K562 treated with DMSO at 1 percent for 24 hours (cell line): ENCODE results near the gene SYT15. TPM values are rescaled to one million over a fixed set of nuclear protein-coding genes. Genes with fewer than 3 reads are reported as not detected.

Experiments used
- total RNA-seq: library from RNA; unstranded; fragments of 300-600 nt; gene quantifications from 2 replicates; pipeline ENCODE4 v1.2.3, GENCODE V29; 2022; ENCODE audit warnings: low read depth; ENCODE audit not compliant: insufficient read depth

The SYT15 gene
- total RNA-seq: not detected in 2 replicates

DNA sequence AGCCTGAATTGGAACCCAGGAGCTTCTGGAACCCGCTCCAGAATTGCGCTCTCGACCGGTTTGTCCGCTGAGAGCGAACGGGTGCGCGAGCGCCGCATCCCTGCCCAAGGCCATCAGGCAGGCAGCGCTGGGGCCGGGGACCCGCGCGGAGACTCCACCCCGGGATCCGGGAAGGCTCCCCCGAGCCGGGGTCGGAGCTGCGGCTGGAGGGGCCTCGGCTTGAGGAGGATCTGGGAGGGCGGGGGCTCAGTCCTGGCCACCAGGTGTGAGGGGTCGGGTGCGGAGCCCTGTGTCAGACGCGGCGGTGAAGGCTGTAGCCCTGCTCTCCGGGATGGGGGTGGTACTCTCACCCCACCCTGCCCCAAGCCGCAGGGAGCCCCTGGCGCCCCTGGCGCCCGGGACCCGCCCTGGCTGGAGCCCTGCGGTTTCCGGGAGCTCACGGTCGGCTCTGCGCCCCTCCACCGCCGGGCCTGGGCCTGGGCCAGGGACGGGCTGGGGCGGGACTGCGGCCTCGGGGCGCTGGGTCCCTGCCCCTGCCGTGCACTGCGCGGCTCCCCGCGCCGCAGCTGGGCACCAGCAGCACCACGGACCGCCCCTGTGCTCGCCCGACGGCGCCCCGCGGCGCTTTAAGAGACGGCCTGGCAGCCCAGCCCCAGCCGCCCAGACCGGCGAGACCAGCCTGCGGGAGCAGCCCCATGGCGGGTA is at the start of gene SYT15:
Gene SYT15 (plus strand): TSS at position 655 of the 705 bp plus-strand sequence. CDS start 41 bp downstream, at position 696.

GRCh38 chr10:46556515-46557318 is 22.2 kb upstream of the SYT15 start, which contains the start of gene GPRIN2:
Gene GPRIN2 (minus strand): TSS chr10:46556658. CDS start chr10:46550736, 5,922 bp downstream.

Other genes with a start within 250 kb of the SYT15 start
- gene ANXA8L1, start 203.4 kb upstream of the SYT15 start, total RNA-seq: not detected in 2 replicates
- gene NPY4R, start 113.2 kb upstream of the SYT15 start, total RNA-seq: not detected in 2 replicates
- not detected in 2 replicates for gene GPRIN2, start 22.5 kb upstream of the SYT15 start, total RNA-seq